ENCODE data around the gene ST14.

DNA sequence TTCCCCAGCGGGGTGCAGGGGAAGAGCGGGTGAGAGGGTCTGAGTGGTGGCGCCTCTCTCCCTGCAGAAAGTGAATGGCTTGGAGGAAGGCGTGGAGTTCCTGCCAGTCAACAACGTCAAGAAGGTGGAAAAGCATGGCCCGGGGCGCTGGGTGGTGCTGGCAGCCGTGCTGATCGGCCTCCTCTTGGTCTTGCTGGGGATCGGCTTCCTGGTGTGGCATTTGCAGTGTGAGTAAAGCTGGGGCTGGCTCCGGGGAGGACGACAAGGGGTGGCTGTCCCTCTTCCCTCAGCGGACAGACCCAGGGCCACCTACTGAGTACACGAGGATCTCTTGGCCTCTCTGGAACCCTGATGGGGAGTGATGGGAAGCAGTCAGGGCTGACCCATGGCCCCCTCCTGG lies 28.5 kb downstream of the ST14 start:
- TF ChIP-seq, protein P1, sequence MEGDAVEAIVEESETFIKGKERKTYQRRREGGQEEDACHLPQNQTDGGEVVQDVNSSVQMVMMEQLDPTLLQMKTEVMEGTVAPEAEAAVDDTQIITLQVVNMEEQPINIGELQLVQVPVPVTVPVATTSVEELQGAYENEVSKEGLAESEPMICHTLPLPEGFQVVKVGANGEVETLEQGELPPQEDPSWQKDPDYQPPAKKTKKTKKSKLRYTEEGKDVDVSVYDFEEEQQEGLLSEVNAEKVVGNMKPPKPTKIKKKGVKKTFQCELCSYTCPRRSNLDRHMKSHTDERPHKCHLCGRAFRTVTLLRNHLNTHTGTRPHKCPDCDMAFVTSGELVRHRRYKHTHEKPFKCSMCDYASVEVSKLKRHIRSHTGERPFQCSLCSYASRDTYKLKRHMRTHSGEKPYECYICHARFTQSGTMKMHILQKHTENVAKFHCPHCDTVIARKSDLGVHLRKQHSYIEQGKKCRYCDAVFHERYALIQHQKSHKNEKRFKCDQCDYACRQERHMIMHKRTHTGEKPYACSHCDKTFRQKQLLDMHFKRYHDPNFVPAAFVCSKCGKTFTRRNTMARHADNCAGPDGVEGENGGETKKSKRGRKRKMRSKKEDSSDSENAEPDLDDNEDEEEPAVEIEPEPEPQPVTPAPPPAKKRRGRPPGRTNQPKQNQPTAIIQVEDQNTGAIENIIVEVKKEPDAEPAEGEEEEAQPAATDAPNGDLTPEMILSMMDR (conservative IDR thresholded peaks at IDR 0.05): no peak
- no peak for TF ChIP-seq ZFX (IDR thresholded peaks at IDR 0.05)
